Measurements from ENCODE around the gene CREB3L2.

The CREB3L2 gene

GRCh38 chr7:137948845-137949330 is 53.0 kb downstream of the CREB3L2 start:
- DNase-seq: no peak

GRCh38 chr7:137948083-137948844 is 53.6 kb downstream of the CREB3L2 start:
- no peak for DNase-seq

GRCh38 chr7:137947046-137947445 is 54.8 kb downstream of the CREB3L2 start:
- no peak for DNase-seq

- no peak for DNase-seq
These were observed 55.9 kb downstream of the CREB3L2 start for GRCh38 chr7:137946011-137946410.

- DNase-seq: no peak
These were observed 57.7 kb downstream of the CREB3L2 start for GRCh38 chr7:137944168-137944567.

DNA sequence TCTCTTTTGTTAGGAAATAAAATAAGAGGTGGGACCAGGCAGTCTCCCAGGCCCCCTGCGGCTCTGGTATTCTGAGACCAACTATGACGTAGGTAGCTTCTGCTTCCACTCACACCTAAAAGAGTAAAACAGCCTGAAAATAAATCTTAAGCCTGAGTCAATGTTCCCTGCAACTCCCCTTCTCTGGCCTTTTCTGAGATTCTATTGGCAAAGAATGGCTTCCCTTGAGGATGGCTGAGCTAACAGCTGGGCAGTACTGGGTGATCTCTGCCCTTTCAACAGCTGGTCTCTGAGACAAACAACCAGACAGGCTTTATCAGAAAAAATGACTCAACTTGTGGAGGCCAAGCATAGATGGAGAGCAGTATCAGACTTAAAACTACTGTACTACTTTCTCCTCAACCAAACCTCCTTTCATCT is 58.7 kb downstream of the CREB3L2 start:
- no peak for DNase-seq

DNA sequence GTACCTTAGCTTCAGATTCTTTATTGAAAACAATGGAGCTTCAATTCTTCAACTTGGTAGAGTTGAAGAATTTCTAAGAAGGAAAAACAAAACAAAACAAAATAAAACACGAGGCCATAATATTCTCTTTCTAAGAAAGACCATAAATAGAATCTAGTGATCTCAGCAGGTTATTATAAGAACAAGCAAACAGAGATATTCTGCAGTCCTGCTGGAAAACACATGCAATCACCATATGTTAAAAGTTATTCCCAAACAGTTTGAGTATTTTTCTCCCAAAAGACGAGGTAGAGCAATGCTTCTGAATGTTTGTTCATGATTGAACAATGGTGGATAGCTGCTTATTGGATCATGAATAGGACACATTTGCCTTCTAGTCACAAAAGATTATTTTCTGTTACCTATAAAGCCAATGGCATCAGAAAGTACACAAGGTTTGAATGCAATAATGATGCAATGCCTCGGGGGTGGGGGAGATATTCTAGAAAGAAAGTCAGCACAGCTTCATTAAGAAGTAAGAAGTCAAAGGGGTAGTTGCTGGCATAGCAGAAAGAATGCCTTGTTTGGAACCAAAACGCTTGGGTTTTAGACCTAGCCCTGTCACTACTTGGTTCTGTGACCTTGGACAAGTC is 59.3 kb downstream of the CREB3L2 start:
- no peak for DNase-seq

GRCh38 chr7:137940656-137941518 is 61.0 kb downstream of the CREB3L2 start:
- no peak for DNase-seq

DNA sequence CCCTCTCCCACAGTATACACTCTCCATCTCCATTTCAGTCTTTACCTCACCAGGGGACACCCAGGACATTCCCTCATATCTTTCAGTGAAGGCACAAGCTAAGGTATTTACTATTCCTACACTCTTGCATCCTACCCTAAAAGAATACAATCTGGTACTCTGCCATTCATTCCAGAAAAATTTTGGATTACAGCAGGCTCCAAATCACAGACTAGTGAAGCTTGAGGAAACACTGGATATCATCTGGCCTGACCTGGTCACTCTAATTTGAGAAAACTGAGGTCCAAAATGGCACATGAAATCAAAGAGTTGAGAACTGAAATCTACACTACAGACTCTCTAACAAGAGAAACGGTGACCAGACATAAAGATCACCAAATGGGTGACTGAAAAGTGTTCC is 61.7 kb downstream of the CREB3L2 start:
- DNase-seq: no peak

GRCh38 chr7:137937202-137937560 is 64.7 kb downstream of the CREB3L2 start:
- no peak for DNase-seq

DNA sequence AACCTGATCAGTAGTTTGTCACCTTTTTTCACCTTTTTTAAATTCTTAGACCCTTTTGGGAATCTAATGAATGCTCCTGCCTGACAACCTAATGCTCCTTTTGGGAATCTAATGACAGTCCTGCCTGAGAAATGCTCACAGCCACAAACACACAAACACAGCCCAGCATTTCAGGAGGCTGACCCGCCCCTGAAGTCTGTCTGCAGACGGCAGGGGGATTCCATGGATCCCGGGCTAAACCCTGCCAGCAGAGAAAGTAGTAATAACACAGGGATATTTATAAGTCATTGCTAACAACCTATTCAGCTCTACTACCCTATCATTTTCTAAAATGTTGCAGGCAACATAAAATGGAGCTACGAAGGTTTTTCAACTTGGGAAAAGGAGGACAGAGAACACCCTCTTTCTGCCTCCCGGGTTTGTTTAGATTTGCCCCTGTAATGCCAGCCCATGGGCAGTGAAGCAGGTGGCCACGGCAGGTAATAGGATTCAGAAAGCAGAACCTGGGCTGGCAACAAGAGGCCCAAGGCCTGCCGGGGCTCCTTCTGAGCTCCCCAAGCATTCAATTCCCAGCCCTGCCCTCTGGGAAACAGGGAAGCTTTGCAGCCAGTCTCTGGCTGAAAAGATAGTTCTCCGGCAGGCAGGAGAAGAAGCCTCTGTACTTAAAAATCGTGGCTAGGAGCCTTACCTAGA is 65.2 kb downstream of the CREB3L2 start:
- DNase-seq: no peak

DNA sequence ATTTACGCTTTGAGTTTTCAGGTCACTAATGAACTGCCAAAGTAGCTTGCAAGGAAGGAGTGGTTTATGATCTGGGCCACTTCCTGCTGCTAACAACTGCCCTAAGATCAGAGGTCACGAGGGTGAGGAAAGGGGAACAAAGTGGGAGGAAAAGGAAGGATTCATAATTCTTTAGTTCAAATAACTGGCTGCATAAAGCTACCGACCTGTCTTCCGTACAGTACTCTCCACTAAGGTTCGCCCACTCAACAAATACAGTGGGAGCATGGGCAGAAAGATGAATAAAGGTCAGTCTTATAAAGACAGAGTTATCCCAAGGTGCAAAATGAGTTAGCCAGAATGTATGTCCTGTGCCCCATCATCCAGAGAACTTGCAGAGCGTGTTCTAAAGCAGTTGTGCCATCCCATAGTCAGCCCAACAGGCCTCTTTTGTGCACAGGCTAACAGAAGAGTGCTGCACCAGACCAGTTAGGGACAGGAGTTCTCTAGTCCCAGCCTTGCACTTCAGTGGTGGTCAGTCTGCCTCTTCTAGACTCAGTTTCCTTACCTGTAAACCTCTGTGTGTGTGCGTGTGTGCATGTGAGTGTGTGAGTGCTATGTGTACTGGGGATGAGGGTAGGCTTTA is 65.9 kb downstream of the CREB3L2 start:
- DNase-seq: peak; percentile 85

DNA sequence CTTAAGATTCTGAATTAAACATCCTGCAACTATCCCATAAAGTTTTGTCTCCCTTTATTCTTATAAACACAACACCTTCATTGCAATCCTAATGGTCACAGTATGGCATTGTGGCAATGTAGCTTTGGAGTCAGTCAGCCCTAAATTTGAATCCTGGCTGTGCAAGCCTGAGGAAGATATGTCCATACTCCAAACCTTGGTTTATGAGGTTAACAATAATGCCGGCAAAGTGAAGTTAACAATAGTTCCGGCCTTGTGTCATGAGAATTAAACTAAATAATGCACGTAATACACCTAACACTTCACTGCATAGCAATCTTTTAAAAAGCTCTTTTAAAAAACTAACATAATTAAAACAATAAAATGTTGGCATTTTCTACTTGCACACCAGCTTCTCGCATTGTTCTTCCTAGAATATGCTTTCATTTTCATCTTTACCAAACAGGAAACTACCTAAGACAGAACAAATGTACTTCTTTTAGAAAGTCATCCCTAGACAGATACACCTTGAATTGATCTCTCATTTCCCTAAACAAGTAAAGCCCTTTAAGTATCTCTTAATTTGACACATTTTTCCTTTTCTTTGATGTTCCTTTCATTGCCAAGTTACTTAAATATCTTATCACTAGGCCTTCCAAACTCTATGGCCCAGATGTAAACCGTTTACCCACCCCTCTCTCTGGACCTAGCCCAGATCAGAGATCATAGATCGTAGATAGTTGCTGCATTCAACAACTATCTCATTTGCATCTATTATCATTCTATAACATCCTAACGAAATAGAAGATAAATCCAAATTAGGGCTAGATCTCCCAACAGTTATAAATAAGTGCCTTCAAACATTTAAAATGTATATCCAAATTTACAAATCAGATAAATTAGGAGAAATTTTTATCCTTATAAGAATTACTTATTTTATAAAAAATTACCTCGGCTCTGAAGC is 66.7 kb downstream of the CREB3L2 start:
- DNase-seq: no peak

- DNase-seq: no peak
These were observed 67.6 kb downstream of the CREB3L2 start for GRCh38 chr7:137934176-137934826.

DNA sequence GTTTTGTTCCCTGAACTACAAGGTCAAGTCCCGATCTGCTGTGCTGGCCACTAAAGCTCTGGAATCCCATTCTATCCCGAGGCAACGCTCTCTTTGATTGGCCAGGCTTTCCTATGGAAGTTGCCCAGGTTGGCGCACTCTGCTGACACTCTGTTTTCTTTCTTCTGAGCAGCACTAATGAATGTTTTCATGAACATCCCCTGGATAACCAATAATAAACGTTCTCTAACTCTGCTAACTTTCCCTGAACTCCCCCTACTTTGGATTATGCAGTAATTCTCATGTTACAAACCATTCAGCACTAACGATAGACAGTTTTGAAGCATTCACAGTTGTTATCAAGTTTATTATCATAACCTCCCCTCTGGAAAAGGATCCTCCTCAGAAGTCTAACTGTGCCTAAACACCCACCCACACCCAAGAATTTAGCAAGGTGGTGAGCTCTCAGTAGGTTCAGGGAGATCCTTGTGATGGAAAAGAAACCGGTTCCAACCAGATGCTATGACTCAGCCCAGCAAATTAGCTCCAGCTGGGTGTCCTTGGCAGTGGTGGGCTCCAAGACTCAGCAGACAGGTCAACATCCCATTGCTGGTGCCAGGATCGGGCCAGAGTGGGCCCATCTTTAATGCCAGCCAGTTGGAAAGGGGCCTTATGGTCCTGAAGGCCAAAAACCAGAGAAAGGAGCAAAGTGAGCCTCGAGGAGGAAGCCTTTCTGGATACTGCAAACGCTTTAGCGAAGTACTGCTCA is 68.4 kb downstream of the CREB3L2 start:
- DNase-seq: no peak

DNA sequence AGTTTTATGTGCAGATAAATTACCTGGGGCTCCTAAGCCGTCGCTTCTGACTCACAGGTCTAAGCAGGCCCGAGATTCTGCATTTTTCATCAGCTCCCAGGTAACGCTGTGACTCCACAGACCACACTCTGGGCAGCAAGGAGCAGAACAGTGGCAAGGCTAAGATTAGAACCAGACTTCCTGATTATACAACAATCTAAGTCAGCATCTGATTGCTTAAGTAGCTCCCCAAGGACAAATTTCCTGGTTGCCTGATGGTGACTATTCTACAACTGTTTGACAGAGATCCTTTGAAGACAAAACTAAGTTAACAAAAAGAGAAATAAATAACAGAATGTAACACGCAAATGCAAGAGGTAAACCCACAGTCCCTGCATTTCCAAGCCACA is 69.0 kb downstream of the CREB3L2 start:
- peak; percentile 18 to 22 for DNase-seq

GRCh38 chr7:137931823-137932222 is 70.1 kb downstream of the CREB3L2 start:
- DNase-seq: no peak

GRCh38 chr7:137930581-137930980 is 71.3 kb downstream of the CREB3L2 start:
- DNase-seq: no peak

- no peak for DNase-seq
These were observed 73.3 kb downstream of the CREB3L2 start for GRCh38 chr7:137928626-137929025.

GRCh38 chr7:137927386-137927785 is 74.5 kb downstream of the CREB3L2 start:
- DNase-seq: no peak
